SK-N-MC (cell line): ENCODE data around the gene PDE9A.

Experiments
- EZH2 ChIP-seq: fragments of 200-600 bp; sonication (generic); IDR thresholded peaks from one replicate; pipeline ENCODE4 v1.6.1; 2017; ENCODE audit warnings: antibody characterized with exemption
- FOXP2 ChIP-seq: optimal IDR thresholded peaks from 2 replicates; pipeline ENCODE3; 2011; ENCODE audit warnings: mild to moderate bottlenecking, moderate library complexity; ENCODE audit not compliant: insufficient read depth; ENCODE audit errors: extremely low read length, control extremely low read depth
- POLR2AphosphoS5 ChIP-seq: IDR thresholded peaks from 2 replicates; pipeline ENCODE4 v1.6.1; 2012; ENCODE audit warnings: mild to moderate bottlenecking, low read depth, low read length, borderline replicate concordance

- TF ChIP-seq EZH2 = no peak
- no peak for TF ChIP-seq POLR2AphosphoS5
- TF ChIP-seq FOXP2 = no peak
These were observed 25.3 kb downstream of the PDE9A start for GRCh38 chr21:42678618-42679295.
